Measurements from ENCODE around the gene ATM.
"Not testable (repeated sequence)": the region's sequence is repeated elsewhere in the genome, so short reads cannot be mapped to it uniquely, and the experiment has no call there.

DNA sequence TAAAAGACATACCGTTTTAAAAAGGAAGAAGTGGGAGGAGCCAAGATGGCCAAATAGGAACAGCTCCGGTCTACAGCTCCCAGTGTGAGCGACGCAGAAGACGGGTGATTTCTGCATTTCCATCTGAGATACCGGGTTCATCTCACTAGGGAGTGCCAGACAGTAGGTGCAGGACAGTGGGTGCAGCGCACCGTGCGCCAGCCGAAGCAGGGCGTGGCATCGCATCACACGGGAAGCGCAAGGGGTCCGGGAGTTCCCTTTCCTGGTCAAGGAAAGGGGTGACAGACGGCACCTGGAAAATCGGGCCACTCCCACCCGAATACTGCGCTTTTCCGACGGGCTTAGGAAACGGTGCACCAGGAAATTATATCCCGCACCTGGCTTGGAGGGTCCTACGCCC is 150.6 kb downstream of the ATM start:
- TF ChIP-seq BACH2 (CRISPR knock-in tag; IDR thresholded peaks at IDR 0.05; ENCODE audit: borderline replicate concordance); PPARA (CRISPR knock-in tag; IDR thresholded peaks at IDR 0.05; ENCODE audit: borderline replicate concordance); ZFP30 (CRISPR knock-in tag; IDR thresholded peaks at IDR 0.05): not testable (repeated sequence)
- TF ChIP-seq, protein P1, sequence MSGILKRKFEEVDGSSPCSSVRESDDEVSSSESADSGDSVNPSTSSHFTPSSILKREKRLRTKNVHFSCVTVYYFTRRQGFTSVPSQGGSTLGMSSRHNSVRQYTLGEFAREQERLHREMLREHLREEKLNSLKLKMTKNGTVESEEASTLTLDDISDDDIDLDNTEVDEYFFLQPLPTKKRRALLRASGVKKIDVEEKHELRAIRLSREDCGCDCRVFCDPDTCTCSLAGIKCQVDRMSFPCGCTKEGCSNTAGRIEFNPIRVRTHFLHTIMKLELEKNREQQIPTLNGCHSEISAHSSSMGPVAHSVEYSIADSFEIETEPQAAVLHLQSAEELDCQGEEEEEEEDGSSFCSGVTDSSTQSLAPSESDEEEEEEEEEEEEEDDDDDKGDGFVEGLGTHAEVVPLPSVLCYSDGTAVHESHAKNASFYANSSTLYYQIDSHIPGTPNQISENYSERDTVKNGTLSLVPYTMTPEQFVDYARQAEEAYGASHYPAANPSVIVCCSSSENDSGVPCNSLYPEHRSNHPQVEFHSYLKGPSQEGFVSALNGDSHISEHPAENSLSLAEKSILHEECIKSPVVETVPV (CRISPR knock-in tag; IDR thresholded peaks at IDR 0.05): not testable (repeated sequence)

Measured in SK-N-SH treated with all-trans-retinoic acid at 6 μM for 48 hours (cell line).